Endothelial cell of umbilical vein (primary cell): ENCODE measurements around the gene TECTA. TPM values are rescaled to one million over a fixed set of nuclear protein-coding genes. Genes with fewer than 3 reads are reported as not detected.

Source experiments
- BruUV-seq: library from RNA; stranded (reverse); fragments of 400-500 nt; replicated peaks from 2 replicates; lab custom pipeline; 2021; lab: Mats Ljungman, UMichigan
- CTCF ChIA-PET: fragments of 300-600, 350-600 bp; sonication (Branson Sonifier 250); formaldehyde crosslinking; loops from one replicate; lab custom pipeline; 2021; ENCODE audit warnings: antibody characterized with exemption, inconsistent platforms; lab: Charles Lee
- POLR2A ChIA-PET: fragments of 300-600, 350-600 bp; sonication (Branson Sonifier 250); formaldehyde crosslinking; loops from one replicate; lab custom pipeline; 2021; ENCODE audit warnings: antibody characterized with exemption, inconsistent platforms; lab: Charles Lee
- DNase-seq: peaks from one replicate; pipeline ENCODE4 v3.0.0-alpha.2; 2011; ENCODE audit warnings: low read depth, low spot score
- FAIRE-seq: peaks from 2 replicates; lab custom pipeline; 2011; peaks lifted over from hg19 to GRCh38; lab: Jason Lieb, UNC
- H2AFZ ChIP-seq: 2 replicates; pipeline ENCODE4 v1.6.0; 2012; ENCODE audit warnings: low read depth, low read length, control low read depth, inconsistent platforms
- H3K27ac ChIP-seq: 2 replicates; pipeline ENCODE4 v1.5.1; 2011; ENCODE audit warnings: low read depth, mild to moderate bottlenecking, control low read depth, low read length, moderate library complexity; ENCODE audit not compliant: insufficient read depth
- H3K27me3 ChIP-seq, 2 experiments: 2 replicates each; pipeline versions ENCODE4 v1.6.0 to v1.6.1; 2011; ENCODE audit warnings: low read length in 2 of 2, mixed read lengths in 1 of 2; ENCODE audit not compliant: control insufficient read depth in 2 of 2, insufficient read depth in 2 of 2
- H3K36me3 ChIP-seq, 2 experiments: 2 replicates in 1 of 2; 3 replicates in 1 of 2; pipeline ENCODE4 v1.5.1; 2011; ENCODE audit warnings: low read length in 2 of 2, mild to moderate bottlenecking in 1 of 2, moderate library complexity in 1 of 2; ENCODE audit not compliant: control insufficient read depth in 2 of 2, insufficient read depth in 2 of 2; ENCODE audit errors: extremely low read depth in 1 of 2
- H3K4me1 ChIP-seq: 3 replicates; pipeline ENCODE4 v1.5.1; 2011; ENCODE audit warnings: mild to moderate bottlenecking, low read length; ENCODE audit not compliant: control insufficient read depth, insufficient read depth; ENCODE audit errors: extremely low read depth
- H3K4me2 ChIP-seq: 2 replicates; pipeline ENCODE4 v1.6.1; 2011; ENCODE audit warnings: low read length, control low read depth, mixed read lengths; ENCODE audit not compliant: insufficient read depth
- H3K4me3 ChIP-seq, 3 experiments: fragments of 200-600 bp in 1 of 3; sonication (generic), shearing (Covaris generic) in 1 of 3; replicated peaks in 1 of 3; 2 replicates each; pipeline ENCODE4 v1.5.1; 2011 to 2016; ENCODE audit warnings: control low read depth in 3 of 3, low read length in 3 of 3, mild to moderate bottlenecking in 2 of 3, inconsistent platforms in 1 of 3, low read depth in 1 of 3, moderate library complexity in 1 of 3; ENCODE audit not compliant: insufficient read depth in 1 of 3
- H3K79me2 ChIP-seq: 2 replicates; pipeline ENCODE4 v1.6.0; 2012; ENCODE audit warnings: low read length, inconsistent platforms; ENCODE audit not compliant: control insufficient read depth, insufficient read depth
- H3K9ac ChIP-seq: replicated peaks from 2 replicates; pipeline ENCODE3; 2011; ENCODE audit warnings: low read length, control low read depth; ENCODE audit not compliant: insufficient read depth; ENCODE audit errors: extremely low read depth
- H3K9me1 ChIP-seq: replicated peaks from 3 replicates; pipeline ENCODE4 v1.6.0; 2011; ENCODE audit warnings: mild to moderate bottlenecking, low read length; ENCODE audit not compliant: control insufficient read depth, insufficient read depth; ENCODE audit errors: extremely low read depth
- H3K9me3 ChIP-seq: replicated peaks from 2 replicates; pipeline ENCODE4 v1.5.1; 2012; ENCODE audit warnings: low read length, inconsistent platforms; ENCODE audit not compliant: control insufficient read depth, insufficient read depth
- H4K20me1 ChIP-seq: replicated peaks from 2 replicates; pipeline ENCODE3; 2011; ENCODE audit warnings: mild to moderate bottlenecking, low read length; ENCODE audit not compliant: control insufficient read depth, insufficient read depth; ENCODE audit errors: extremely low read depth
- CTCF ChIP-seq, 2 donors: IDR thresholded peaks; 1 replicate in 1 of 2; 2 replicates in 1 of 2; pipeline ENCODE4 v1.5.1; 2011; ENCODE audit warnings: low read length in 2 of 2, mild to moderate bottlenecking in 2 of 2, moderate library complexity in 2 of 2, control low read depth in 1 of 2, inconsistent platforms in 1 of 2, low read depth in 1 of 2; ENCODE audit not compliant: insufficient read depth in 1 of 2; ENCODE audit errors: extremely low read depth in 1 of 2
- EZH2 ChIP-seq: IDR thresholded peaks from 2 replicates; pipeline ENCODE4 v1.6.1; 2012; ENCODE audit warnings: borderline replicate concordance, low read depth, mild to moderate bottlenecking, moderate library complexity, low read length, inconsistent platforms; ENCODE audit not compliant: severe bottlenecking
- FOS ChIP-seq: IDR thresholded peaks from 2 replicates; pipeline ENCODE4 v1.6.1; 2011; ENCODE audit warnings: mild to moderate bottlenecking, low read length, moderate library complexity, borderline replicate concordance; ENCODE audit not compliant: insufficient read depth
- GATA2 ChIP-seq: IDR thresholded peaks from 2 replicates; pipeline ENCODE4 v1.7.0; 2011; ENCODE audit warnings: low read depth, mild to moderate bottlenecking, moderate library complexity, mixed read lengths, low read length; ENCODE audit not compliant: insufficient read length, insufficient read depth
- JUN ChIP-seq: IDR thresholded peaks from 2 replicates; pipeline ENCODE4 v1.6.1; 2011; ENCODE audit warnings: borderline replicate concordance, low read depth; ENCODE audit not compliant: insufficient read length, insufficient read depth
- MAX ChIP-seq: IDR thresholded peaks from 2 replicates; pipeline ENCODE4 v1.6.1; 2011; ENCODE audit not compliant: insufficient read depth, insufficient read length
- MYC ChIP-seq: IDR thresholded peaks from one replicate; pipeline ENCODE4 v1.6.1; 2011; ENCODE audit warnings: mild to moderate bottlenecking, low read depth, low read length
- POLR2A ChIP-seq: IDR thresholded peaks from 2 replicates; pipeline ENCODE4 v1.6.1; 2012; ENCODE audit warnings: low read depth, mild to moderate bottlenecking, control low read depth, low read length
- POLR2AphosphoS5 ChIP-seq: IDR thresholded peaks from 2 replicates; pipeline ENCODE4 v1.6.1; 2012; ENCODE audit warnings: low read depth, mild to moderate bottlenecking, control low read depth, low read length, moderate library complexity; ENCODE audit not compliant: insufficient read depth
- dilution Hi-C: fragments of 300-500 bp; cut with MboI; formaldehyde crosslinking; loops from one replicate; pipeline ENCODE4 v1.15.0; 2019; ENCODE audit warnings: low sequenced_read_pairs; ENCODE audit not compliant: extremely low pct_ligation_motif_present
- intact Hi-C: fragments of 100-400 bp; cut with micrococcal nuclease; formaldehyde crosslinking; loops from one replicate; pipeline ENCODE4 v1.10.0; 2022
- polyA plus RNA-seq, 4 experiments: library from polyadenylated mRNA; depleted of rRNA in 3 of 4; stranded (reverse) in 3 of 4; unstranded in 1 of 4; fragments of >200 nt; gene quantifications; 2 replicates each; pipeline versions ENCODE4 v1.2.1 to v1.2.3, GENCODE V29; 2011 to 2012; ENCODE audit warnings: missing spikeins in 1 of 4
- total RNA-seq: library from RNA; stranded (reverse); gene quantifications from 2 replicates; pipeline ENCODE4 v1.2.3, GENCODE V29; 2021

TECTA gene
- total and polyA plus RNA-seq, 2 donors (not counting 3 experiments of a cell fraction or from before 2014, with no cell fraction given) = 0.44 to 0.69 TPM

- Histone ChIP-seq H3K4me1 (no peaks in the 10 kb centered on the region), H3K79me2 (no peaks in the 10 kb centered on the region), H4K20me1 (no peaks in the 10 kb centered on the region), H3K36me3 (no peaks in the 10 kb centered on the region), H3K27me3 (no peaks in the 10 kb centered on the region), H3K4me2 (no peak overlapping the region), H3K9me3 (no peaks in the 10 kb centered on the region), H2AFZ (no peak overlapping the region), H3K27ac (no peak overlapping the region), H3K9ac (no peak overlapping the region), H3K4me3 (no peak overlapping the region), H3K9me1 (no peaks in the 10 kb centered on the region)
- POLR2A ChIA-PET = no interaction called here
- dilution Hi-C loops = no loop called here
- DNase-seq (no peak), FAIRE-seq (no peak)
- intact Hi-C loops = no loop called here
- CTCF ChIA-PET = no interaction called here
- no peak for TF ChIP-seq MYC
- no peak for TF ChIP-seq MAX
- no peak for TF ChIP-seq GATA2
- TF ChIP-seq FOS = no peak
- BruUV-seq = no TSS peak
Measured at GRCh38 chr11:121123496-121124069, 22.5 kb downstream of the TECTA start.

GRCh38 chr11:121127809-121128208, 26.8 kb downstream of the TECTA start:
- no peak overlapping the region for H3K9ac ChIP-seq
- TF ChIP-seq JUN = no peak
- no peak for TF ChIP-seq POLR2AphosphoS5
- no peak for TF ChIP-seq FOS
- no peak for TF ChIP-seq GATA2
- TF ChIP-seq MAX = no peak
- no peak for TF ChIP-seq POLR2A
- TF ChIP-seq EZH2 = no peak
- TF ChIP-seq CTCF (IDR thresholded peaks at IDR 0.05; ENCODE audit: extremely low read depth in 1 of 2, insufficient read depth in 1 of 2, low read depth in 1 of 2, low read length in 2 of 2) = no peak
- TF ChIP-seq MYC = no peak
- H3K4me3 ChIP-seq = no peak overlapping the region
- FAIRE-seq (no peak), DNase-seq (no peak)
- no peaks in the 10 kb centered on the region for H4K20me1 ChIP-seq
- H3K79me2 ChIP-seq = no peaks in the 10 kb centered on the region
- CTCF ChIA-PET = no interaction called here
- H3K9me1 ChIP-seq = no peaks in the 10 kb centered on the region
- H3K36me3 ChIP-seq = no peaks in the 10 kb centered on the region
- H3K9me3 ChIP-seq = no peaks in the 10 kb centered on the region
- no TSS peak for BruUV-seq
- no peak overlapping the region for H3K27ac ChIP-seq
- no peak overlapping the region for H3K4me2 ChIP-seq
- no peak overlapping the region for H2AFZ ChIP-seq
- H3K27me3 ChIP-seq = no peaks in the 10 kb centered on the region
- intact Hi-C loops = no loop called here
- H3K4me1 ChIP-seq = no peaks in the 10 kb centered on the region
- dilution Hi-C loops = no loop called here
- POLR2A ChIA-PET = no interaction called here
